IMR-90 (cell line): ENCODE data around the gene EPB41L2. TPM values are rescaled to one million over a fixed set of nuclear protein-coding genes. Genes with fewer than 3 reads are reported as not detected.
A peak's percentile ranks its signal among the peaks of the same experiment; 100 is the strongest.

Experiments used
- ATAC-seq: fragments of 200-7000 bp; cut with Tn5 transposase; 2 replicates; pipeline ENCODE4 v1.9.1; 2020; ENCODE audit warnings: low read depth, mild to moderate bottlenecking, moderate library complexity
- BruUV-seq: library from RNA; stranded (reverse); fragments of 400-500 nt; replicated peaks from 2 replicates; lab custom pipeline; 2021; lab: Mats Ljungman, UMichigan
- CTCF ChIA-PET: fragments of 300-600 bp; formaldehyde crosslinking; extraction: SDS; loops from one replicate; lab custom pipeline; 2021; ENCODE audit warnings: antibody characterized with exemption; lab: Yijun Ruan, JAX
- POLR2A ChIA-PET: fragments of 300-600 bp; sonication (Branson Sonifier 250); formaldehyde crosslinking; loops from one replicate; lab custom pipeline; 2022; ENCODE audit warnings: antibody characterized with exemption; ENCODE audit not compliant: unreplicated experiment; lab: Charles Lee
- DNase-seq: peaks from one replicate; pipeline ENCODE4 v3.0.0; 2013
- H2AFZ ChIP-seq: replicated peaks from 2 replicates; pipeline ENCODE3; 2013; ENCODE audit warnings: low read length, mild to moderate bottlenecking; ENCODE audit not compliant: poor library complexity
- H2AK5ac ChIP-seq: 2 replicates; pipeline ENCODE4 v1.6.1; 2013; ENCODE audit warnings: low read depth, low read length, inconsistent platforms
- H2AK9ac ChIP-seq: replicated peaks from 2 replicates; pipeline ENCODE3; 2013; ENCODE audit warnings: mild to moderate bottlenecking, low read depth, low read length, moderate library complexity; ENCODE audit not compliant: poor library complexity
- H2BK120ac ChIP-seq: 2 replicates; pipeline ENCODE4 v1.6.1; 2013; ENCODE audit warnings: low read depth, low read length, inconsistent platforms
- H2BK15ac ChIP-seq: 3 replicates; pipeline ENCODE4 v1.6.1; 2013; ENCODE audit warnings: low read depth, low read length, inconsistent platforms
- H2BK20ac ChIP-seq: 2 replicates; pipeline ENCODE4 v1.6.1; 2013; ENCODE audit warnings: low read depth, mild to moderate bottlenecking, inconsistent platforms, low read length, moderate library complexity
- H2BK5ac ChIP-seq: 2 replicates; pipeline ENCODE4 v1.6.1; 2013; ENCODE audit warnings: mild to moderate bottlenecking, low read depth, low read length, inconsistent platforms; ENCODE audit not compliant: poor library complexity, severe bottlenecking
- H3K14ac ChIP-seq: replicated peaks from 2 replicates; pipeline ENCODE4 v1.6.1; 2013; ENCODE audit warnings: low read depth, low read length, inconsistent platforms
- H3K18ac ChIP-seq: 2 replicates; pipeline ENCODE4 v1.6.1; 2013; ENCODE audit warnings: low read depth, low read length, control low read depth
- H3K23ac ChIP-seq: 2 replicates; pipeline ENCODE4 v1.6.1; 2013; ENCODE audit warnings: low read depth, low read length, inconsistent platforms
- H3K27ac ChIP-seq: 2 replicates; pipeline ENCODE4 v1.5.1; 2013; ENCODE audit warnings: mild to moderate bottlenecking, control low read depth, low read length; ENCODE audit not compliant: insufficient read depth
- H3K27me3 ChIP-seq: 2 replicates; pipeline ENCODE4 v1.6.1; 2013; ENCODE audit warnings: low read length; ENCODE audit not compliant: control insufficient read depth, insufficient read depth
- H3K36me3 ChIP-seq: 2 replicates; pipeline ENCODE4 v1.6.1; 2013; ENCODE audit warnings: low read length, mixed read lengths; ENCODE audit not compliant: control insufficient read depth, insufficient read depth
- H3K4ac ChIP-seq: 2 replicates; pipeline ENCODE4 v1.6.1; 2013; ENCODE audit warnings: low read depth, low read length, inconsistent platforms
- H3K4me1 ChIP-seq: 2 replicates; pipeline ENCODE4 v1.6.1; 2013; ENCODE audit warnings: low read length, mixed read lengths; ENCODE audit not compliant: control insufficient read depth, insufficient read depth
- H3K4me2 ChIP-seq: 2 replicates; pipeline ENCODE4 v1.6.1; 2013; ENCODE audit warnings: low read depth, mild to moderate bottlenecking, control low read depth, low read length, moderate library complexity
- H3K4me3 ChIP-seq: 2 replicates; pipeline ENCODE4 v1.5.1; 2013; ENCODE audit warnings: low read depth, mild to moderate bottlenecking, control low read depth, low read length, moderate library complexity; ENCODE audit not compliant: insufficient read depth
- H3K56ac ChIP-seq: 2 replicates; pipeline ENCODE4 v1.6.1; 2013; ENCODE audit warnings: low read length, inconsistent platforms; ENCODE audit not compliant: insufficient read depth; ENCODE audit errors: extremely low read depth
- H3K79me1 ChIP-seq, 2 experiments: 2 replicates each; pipeline ENCODE4 v1.6.1; 2013; ENCODE audit warnings: low read length in 2 of 2, inconsistent platforms in 1 of 2, low read depth in 1 of 2
- H3K9ac ChIP-seq: 2 replicates; pipeline ENCODE4 v1.6.1; 2013; ENCODE audit warnings: low read depth, low read length, control low read depth
- H3K9me1 ChIP-seq: 2 replicates; pipeline ENCODE4 v1.6.1; 2013; ENCODE audit warnings: low read length, inconsistent platforms; ENCODE audit not compliant: insufficient read depth
- H3K9me3 ChIP-seq: 2 replicates; pipeline ENCODE4 v1.6.1; 2013; ENCODE audit warnings: low read length; ENCODE audit not compliant: control insufficient read depth, insufficient read depth
- H4K20me1 ChIP-seq: 2 replicates; pipeline ENCODE4 v1.6.1; 2013; ENCODE audit warnings: low read length, inconsistent platforms; ENCODE audit not compliant: insufficient read depth
- H4K5ac ChIP-seq: 2 replicates; pipeline ENCODE4 v1.6.1; 2013; ENCODE audit warnings: mild to moderate bottlenecking, low read depth, low read length, control low read depth
- H4K8ac ChIP-seq, 2 experiments: 2 replicates each; pipeline ENCODE4 v1.6.1; 2013; ENCODE audit warnings: low read depth in 2 of 2, low read length in 2 of 2, control low read depth in 1 of 2, inconsistent platforms in 1 of 2
- H4K91ac ChIP-seq: 2 replicates; pipeline ENCODE4 v1.6.1; 2013; ENCODE audit warnings: low read depth, low read length, inconsistent platforms; ENCODE audit not compliant: insufficient read depth
- BHLHE40 ChIP-seq: fragments of 150-350 bp; IDR thresholded peaks from 2 replicates; pipeline ENCODE4 v1.6.1; 2016; ENCODE audit warnings: mild to moderate bottlenecking, low read depth, low read length
- CEBPB ChIP-seq: IDR thresholded peaks from 2 replicates; pipeline ENCODE4 v1.6.1; 2012; ENCODE audit warnings: low read depth, low read length, improper control_type of control experiment
- MAFK ChIP-seq: IDR thresholded peaks from 2 replicates; pipeline ENCODE4 v1.6.1; 2012; ENCODE audit warnings: low read depth, low read length, improper control_type of control experiment
- NFE2L2 ChIP-seq: fragments of 150-350 bp; IDR thresholded peaks from 2 replicates; pipeline ENCODE4 v1.6.1; 2016; ENCODE audit warnings: low read depth, mild to moderate bottlenecking, low read length
- RAD21 ChIP-seq: IDR thresholded peaks from 2 replicates; pipeline ENCODE4 v1.6.1; 2012; ENCODE audit warnings: low read length, improper control_type of control experiment
- SMC3 ChIP-seq: fragments of 150-350 bp; IDR thresholded peaks from 2 replicates; pipeline ENCODE4 v1.6.1; 2016; ENCODE audit warnings: low read depth, mild to moderate bottlenecking, antibody characterized with exemption, low read length, moderate library complexity
- WGBS, 2 experiments: methylation state at CpG; one replicate each; pipeline versions ENCODE4 v1.1.5 to v1.1.7; 2013; ENCODE audit warnings: missing lambda C conversion rate in 2 of 2; ENCODE audit not compliant: insufficient read length in 1 of 2; ENCODE audit errors: extremely low coverage in 2 of 2; 5-methylcytosine and 5-hydroxymethylcytosine counted together
- dilution Hi-C: fragments of 300-500 bp; cut with HindIII; formaldehyde crosslinking; loops from one replicate; pipeline ENCODE4 v1.14.3; 2018; ENCODE audit warnings: low sequenced_read_pairs; ENCODE audit not compliant: unreplicated experiment
- in situ Hi-C: fragments of 300-500 bp; cut with MboI; formaldehyde crosslinking; loops from 3 replicates; pipeline ENCODE4 v1.14.3; 2019; ENCODE audit warnings: low sequenced_read_pairs, inconsistent platforms, mixed read lengths
- intact Hi-C: fragments of 100-400 bp; cut with micrococcal nuclease; formaldehyde crosslinking; loops from 2 replicates; pipeline ENCODE4 v1.10.0; 2022
- polyA plus RNA-seq, 3 experiments: library from polyadenylated mRNA; depleted of rRNA; stranded (reverse); fragments of >200 nt; gene quantifications; 2 replicates each; pipeline ENCODE4 v1.2.3, GENCODE V29; 2012; ENCODE audit warnings: low replicate concordance in 1 of 3
- total RNA-seq: library from RNA; depleted of rRNA; stranded (reverse); fragments of >200 nt; gene quantifications from 2 replicates; pipeline ENCODE4 v1.2.3, GENCODE V29; 2012

EPB41L2 gene
- total and polyA plus RNA-seq, 2 of the 4 experiments (the other 2 are of a cell fraction) = 85.7 to 99.8 TPM

GRCh38 chr6:130893277-130893676 is 169.8 kb downstream of the EPB41L2 start:
- peaks cover 5% of the 10 kb centered on the region for H3K4me1 ChIP-seq
- no peak overlapping the region for H3K4me2 ChIP-seq
- peak overlapping the region; percentile 3; the same call in 1 of the 2 replicates for H2BK120ac ChIP-seq
- no peak overlapping the region for H2AK5ac ChIP-seq
- H2AFZ ChIP-seq = no peak overlapping the region
- dilution Hi-C loops (no loop called here), in situ Hi-C loops (no loop called here), intact Hi-C loops (loop anchor here (5.0 kb wide), 1 partner anchor 34 kb away; no protein-coding TSS in a partner anchor)
- no peak overlapping the region for H2AK9ac ChIP-seq
- POLR2A ChIA-PET = no interaction called here
- no peak overlapping the region for H3K23ac ChIP-seq
- H3K9me1 ChIP-seq = peaks cover 5% of the 10 kb centered on the region
- H4K20me1 ChIP-seq = no peaks in the 10 kb centered on the region
- CTCF ChIA-PET = interaction anchor here (1.4 kb wide), 1 partner anchor 8 kb away, joined by 5 read pairs; no protein-coding TSS in a partner anchor
- no peaks in the 10 kb centered on the region for H3K9me3 ChIP-seq
- peak overlapping the region; percentile 59; the same call in 1 of the 2 replicates for H4K5ac ChIP-seq
- TF ChIP-seq SMC3 (no peak), RAD21 (no peak), CEBPB (no peak), NFE2L2 (no peak), MAFK (no peak), BHLHE40 (no peak)
- H3K4me3 ChIP-seq = no peak overlapping the region
- DNase-seq = no peak
- no TSS peak for BruUV-seq
- 0 out of 2 replicates have a peak overlapping the region, but pooled peaks have one; percentile 6 for H4K91ac ChIP-seq
- no peak overlapping the region for H3K27ac ChIP-seq
- H3K27me3 ChIP-seq = no peaks in the 10 kb centered on the region
- no peak overlapping the region for H3K56ac ChIP-seq
- peak overlapping the region; percentile 11; the same call in 1 of the 2 replicates for H3K4ac ChIP-seq
- no peak overlapping the region for H2BK5ac ChIP-seq
- WGBS, 2 experiments = 80% methylated on average over 1 of the region's 2 CpGs; no CpG with 5 or more reads in 1 of the 2 experiments
- no peak for ATAC-seq
- peaks cover 0 to 13% of the 10 kb centered on the region in 2 experiments; a peak in 3 of 4 replicates for H3K79me1 ChIP-seq
- H4K8ac ChIP-seq = no peak overlapping the region
- peak overlapping the region; percentile 68; the same call in 1 of the 2 replicates for H3K18ac ChIP-seq
- H2BK20ac ChIP-seq = 0 out of 2 replicates have a peak overlapping the region, but pooled peaks have one; percentile 6
- no peak overlapping the region for H2BK15ac ChIP-seq
- H3K9ac ChIP-seq = no peak overlapping the region
- H3K36me3 ChIP-seq = peaks cover 29% of the 10 kb centered on the region
- no peak overlapping the region for H3K14ac ChIP-seq
